HG03039 (cell line): ENCODE measurements around the gene EFCAB11.
"Not testable (repeated sequence)": the region's sequence is repeated elsewhere in the genome, so short reads cannot be mapped to it uniquely, and the experiment has no call there.

Source experiments
- ATAC-seq: cut with Tn5 transposase; IDR thresholded peaks from one replicate; pipeline ENCODE4 v1.9.1; 2021; ENCODE audit warnings: mild to moderate bottlenecking, moderate library complexity; ENCODE audit not compliant: unreplicated experiment

Gene EFCAB11

DNA sequence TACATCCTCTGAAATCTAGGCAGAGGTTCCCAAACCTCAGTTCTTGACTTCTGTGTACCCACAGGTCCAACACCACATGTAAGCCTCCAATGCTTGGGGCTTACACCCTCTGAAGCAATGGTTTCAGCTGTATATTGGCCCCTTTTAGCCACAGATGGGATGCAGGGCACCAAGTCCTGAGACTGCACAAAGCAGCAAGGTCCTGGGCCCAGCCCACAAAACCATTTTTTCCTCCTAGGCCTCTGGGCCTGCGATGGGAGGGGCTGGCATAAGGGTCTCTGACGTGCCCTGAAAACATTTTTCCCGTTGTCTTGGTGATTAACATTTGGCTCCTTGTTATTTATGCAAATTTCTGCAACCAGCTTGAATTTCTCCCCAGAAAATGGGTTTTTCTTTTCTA, 80.4 kb downstream of the EFCAB11 start:
- not testable (repeated sequence) for ATAC-seq

DNA sequence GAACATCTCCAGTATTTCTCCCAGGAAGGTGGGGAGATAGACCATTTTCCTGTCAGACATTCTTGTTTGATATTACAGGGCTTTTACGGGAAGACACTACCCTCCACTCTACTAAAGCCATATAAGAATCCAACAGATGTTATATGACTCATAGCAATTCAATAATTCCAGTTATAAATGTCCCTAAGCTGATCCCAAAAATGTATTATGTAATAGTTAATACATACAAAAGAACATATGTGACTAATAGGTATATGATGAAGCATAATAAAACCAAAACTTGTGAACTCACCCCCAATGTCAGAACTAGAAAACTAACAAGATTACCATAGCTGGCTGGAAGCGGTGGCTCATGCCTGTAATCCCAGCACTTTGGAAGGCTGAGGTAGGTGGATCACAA, 84.2 kb downstream of the EFCAB11 start:
- no peak for ATAC-seq

DNA sequence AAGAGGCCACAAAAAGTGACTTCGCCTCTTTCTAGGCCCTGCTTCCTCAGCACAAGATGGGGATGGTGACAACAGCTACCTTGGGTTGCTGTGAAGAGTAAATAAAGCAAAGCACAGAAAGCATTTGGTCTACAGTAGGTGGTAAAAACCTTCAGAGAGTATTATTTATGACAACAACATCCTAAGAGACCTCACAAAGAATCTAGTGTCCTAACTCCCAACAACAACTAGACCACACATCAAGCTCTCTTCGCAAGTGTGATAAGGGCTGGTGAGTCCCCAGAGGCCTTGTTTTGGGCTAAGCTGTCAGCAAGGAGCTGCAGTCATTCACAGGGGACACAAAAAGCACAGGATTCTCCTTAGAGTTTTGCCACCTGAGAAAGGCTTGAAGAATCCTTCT, 84.9 kb downstream of the EFCAB11 start:
- ATAC-seq = no peak

DNA sequence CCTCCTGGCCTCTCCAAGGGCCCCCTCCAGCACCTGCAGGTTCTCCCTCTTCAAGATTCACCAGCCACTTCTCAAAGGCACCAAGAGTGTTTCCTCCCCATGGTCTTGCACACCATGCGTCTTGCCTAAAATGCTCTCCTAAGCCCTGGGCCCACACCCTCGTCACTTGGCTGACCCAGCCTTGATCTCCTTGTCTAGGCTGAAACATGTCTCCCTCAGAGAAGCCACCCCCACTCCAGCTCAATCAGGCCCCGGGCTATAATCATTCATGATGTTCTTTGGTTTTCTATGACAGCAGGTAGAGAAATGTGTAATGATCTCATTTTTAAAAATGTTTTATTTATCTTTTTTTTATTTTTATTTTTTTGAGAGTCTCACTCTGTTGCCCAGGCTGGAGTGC, 88.1 kb downstream of the EFCAB11 start:
- ATAC-seq = no peak

DNA sequence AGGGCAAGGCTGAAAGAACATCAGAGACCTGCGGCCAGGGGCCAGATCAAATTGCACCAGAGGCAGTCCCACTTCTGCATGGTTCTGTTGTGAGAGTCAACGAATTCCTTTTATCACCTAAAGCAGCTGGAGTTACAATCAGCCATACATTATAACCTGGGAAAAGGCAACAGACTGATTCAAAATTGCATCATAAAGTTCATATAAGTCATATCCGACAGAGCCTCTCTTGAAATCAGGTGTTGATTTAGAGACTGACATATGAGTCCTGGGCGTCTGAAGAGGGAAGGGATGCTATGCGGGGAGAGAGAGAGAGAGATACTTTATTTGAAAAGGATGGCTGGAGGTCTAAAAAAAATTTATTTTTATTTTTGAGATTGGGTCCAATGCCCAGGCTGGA, 89.4 kb downstream of the EFCAB11 start:
- ATAC-seq = no peak

DNA sequence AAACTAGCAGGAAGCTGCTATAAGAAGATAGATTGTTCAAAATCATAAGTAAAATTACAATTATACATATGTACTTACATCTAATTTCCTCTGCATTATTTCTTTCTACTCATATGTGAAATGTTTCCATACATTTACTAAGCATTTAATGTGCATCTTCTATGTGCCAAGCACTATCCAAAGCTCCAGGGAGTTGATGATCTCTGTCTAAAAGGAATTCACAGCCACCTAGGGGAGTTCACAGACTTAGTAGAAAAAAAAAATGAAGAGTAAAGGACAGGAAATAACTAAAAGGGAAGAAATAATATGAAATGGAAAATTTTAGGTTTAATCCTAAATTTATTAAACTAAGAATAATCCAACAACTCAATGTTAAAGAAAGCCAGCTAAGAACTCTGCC, 91.7 kb downstream of the EFCAB11 start:
- no peak for ATAC-seq

DNA sequence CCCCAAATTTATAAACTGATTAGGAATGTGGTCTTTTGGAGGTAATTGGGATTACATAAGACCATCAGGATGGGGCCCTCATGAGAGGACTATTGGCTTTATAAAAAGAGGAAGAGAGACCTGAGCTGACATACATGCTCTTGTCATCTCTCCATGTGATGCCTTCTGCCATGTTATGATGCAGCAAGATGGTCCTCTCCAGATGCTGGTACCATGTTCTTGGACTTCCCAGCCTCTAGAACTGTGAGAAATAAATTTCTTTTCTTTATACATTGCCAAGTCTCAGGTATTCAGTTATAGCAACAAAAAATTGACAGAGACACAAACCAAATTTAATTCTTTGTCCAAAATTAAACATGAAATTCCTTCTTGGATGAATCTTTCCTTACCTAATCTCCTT, 92.9 kb downstream of the EFCAB11 start:
- no peak for ATAC-seq

DNA sequence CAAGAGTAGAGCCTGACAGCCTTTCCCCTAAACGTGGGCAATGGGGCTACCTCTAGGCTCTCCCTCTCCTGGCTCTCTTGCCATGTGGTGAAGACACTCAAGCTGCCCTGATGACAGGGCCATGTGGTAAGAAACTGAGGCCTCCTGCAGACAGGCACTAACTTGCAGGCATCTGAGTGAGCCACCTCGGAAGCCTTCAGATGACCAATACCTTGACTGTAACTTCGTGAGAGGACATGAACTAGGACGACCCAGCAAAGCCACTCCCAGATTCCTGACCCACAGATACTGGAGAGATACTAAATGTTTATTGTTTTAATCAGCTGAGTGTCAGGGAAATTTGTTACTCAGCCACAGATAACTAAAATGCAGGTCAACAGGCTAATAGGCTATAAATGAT, 96.4 kb downstream of the EFCAB11 start:
- ATAC-seq = no peak

DNA sequence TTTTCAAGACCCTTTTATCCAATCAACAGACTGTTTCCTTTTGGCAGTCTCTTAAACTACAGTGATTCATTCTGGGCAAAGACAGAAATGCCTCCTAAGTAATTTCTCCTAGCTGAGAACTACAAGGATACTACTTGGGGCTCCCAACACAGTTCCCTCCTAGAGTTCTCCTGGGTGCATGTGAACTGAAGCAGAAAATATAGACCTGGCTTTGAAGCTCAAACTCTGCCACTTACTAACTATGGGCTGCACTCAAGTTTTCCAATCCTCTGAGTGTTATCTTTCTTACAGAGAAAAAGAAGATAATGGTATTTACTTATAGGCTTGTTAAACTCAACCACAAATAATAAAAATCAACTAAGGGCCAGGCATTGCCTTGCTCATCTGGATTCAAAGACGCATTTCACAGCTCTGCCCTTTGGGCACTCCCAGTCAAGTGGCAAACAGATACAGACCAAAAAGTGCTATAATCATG, 97.6 kb downstream of the EFCAB11 start:
- no peak for ATAC-seq

DNA sequence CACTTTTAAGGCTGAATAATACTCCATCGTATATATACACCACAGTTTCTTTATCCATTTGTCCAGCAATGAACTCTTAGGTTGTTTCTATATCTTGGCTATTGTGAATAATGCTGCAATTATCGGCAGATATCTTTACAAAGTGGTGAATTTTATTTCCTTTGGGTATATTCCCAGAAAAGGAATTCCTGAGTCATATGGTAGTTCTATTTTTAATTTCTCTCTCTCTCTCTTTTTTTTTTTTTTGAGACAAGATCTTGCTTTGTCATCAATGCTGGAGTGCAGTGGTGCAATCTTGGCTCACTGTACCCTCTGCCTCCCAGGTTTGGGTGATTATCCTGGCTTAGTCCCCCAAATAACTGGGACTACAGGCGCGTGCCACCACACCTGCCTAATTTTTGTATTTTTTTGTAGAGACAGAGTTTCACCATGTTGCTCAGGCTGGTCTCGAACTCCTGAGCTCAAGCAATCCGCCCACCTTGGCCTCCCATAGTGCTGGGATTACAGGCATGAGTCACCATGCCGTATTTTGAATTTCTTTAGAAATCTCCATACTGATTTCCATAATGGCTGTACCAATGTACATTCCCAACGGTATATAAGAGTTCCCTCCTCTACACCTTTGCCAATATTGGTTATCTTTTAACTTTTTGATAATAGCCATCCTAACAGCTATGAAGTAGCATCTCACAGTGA, 98.4 kb downstream of the EFCAB11 start:
- no peak for ATAC-seq

DNA sequence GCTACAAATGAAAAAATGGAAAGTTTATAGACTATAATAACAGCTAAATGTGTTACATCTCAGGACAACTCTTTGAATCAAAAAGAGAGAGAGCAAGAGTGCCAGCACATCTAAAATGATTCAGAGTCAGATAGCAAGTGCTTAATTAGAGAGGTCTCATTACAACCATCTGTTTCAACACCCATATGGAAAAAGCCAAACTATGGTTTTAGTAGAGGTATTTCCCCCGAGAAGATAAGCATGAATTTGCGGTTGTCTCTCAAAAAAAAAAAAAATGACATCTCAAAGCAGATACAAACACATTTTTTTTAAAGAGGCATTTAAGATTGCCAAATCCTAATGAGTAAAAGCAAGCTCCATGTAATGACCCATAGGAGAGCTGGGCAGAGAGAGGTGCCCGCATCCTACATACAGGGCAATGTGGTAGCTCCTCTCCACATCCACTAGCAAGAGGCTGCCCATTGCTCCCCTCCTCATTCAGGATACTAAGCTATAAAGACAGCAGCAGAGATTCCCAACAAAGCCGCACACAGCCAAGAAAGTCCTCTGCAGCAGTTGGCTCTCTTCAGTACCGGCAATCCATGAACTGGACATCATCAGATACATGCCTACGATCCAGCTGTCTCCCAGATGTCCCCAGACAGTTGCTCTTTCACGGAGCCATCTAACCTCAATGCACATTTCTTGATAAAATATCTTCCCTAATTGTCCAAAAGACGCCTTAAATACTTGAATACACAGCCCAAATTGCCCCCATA, 100.4 kb downstream of the EFCAB11 start:
- no peak for ATAC-seq

DNA sequence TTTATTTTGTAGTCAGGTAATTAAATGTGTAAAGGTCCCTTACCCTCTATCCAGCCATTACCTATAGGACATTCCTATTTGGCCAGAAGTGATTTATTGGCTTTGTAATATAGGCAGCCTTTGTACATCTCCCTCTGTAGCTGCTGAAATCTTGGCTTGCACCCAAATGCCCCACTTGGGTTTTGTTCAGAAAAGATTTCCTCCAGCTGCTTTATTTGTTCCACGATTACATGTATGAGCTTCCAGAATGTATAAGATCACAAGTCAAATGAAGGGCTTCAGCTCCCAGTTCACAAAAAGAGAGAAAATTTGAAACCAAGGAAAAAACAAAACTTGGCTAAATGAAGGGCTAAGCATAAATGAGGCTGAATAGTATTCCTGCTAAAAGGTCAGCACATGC, 103.4 kb downstream of the EFCAB11 start:
- no peak for ATAC-seq

DNA sequence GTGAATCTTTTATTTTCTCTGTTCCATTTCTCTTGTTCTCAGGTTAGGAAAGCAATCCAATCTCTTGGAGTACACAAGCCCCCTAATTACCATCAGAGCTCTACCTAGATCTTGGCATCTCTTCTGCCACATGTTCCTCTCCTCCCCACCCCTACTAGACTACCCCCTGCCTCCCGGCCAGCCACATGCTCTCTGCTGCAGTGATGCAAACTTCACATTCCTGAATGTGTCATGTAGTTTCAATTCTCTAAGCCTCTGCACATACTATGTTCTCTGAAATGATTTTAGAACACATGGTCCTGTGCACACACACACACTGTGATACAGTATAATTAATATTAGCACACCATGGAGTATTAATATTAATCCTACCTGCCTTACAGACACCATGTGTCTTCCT, 104.6 kb downstream of the EFCAB11 start:
- ATAC-seq = no peak

DNA sequence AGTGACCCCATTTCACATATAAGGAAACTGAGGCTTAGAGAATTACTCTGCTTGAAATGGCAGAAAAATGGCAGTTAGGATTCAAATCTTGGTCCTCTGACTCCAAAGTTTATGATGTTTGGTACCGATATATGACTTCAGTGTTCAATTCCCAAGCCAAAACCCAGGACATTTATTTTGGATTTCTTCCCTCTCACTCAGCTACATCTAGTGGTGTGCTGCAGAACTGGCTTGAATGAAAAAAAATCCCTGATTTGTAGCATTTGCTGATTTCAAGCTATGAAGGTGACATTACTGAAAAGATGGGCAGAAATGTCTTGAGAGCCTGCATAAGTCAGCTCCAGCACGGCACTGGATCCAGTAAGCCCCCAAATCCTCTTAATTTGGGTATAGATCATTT, 106.4 kb downstream of the EFCAB11 start:
- ATAC-seq = no peak

DNA sequence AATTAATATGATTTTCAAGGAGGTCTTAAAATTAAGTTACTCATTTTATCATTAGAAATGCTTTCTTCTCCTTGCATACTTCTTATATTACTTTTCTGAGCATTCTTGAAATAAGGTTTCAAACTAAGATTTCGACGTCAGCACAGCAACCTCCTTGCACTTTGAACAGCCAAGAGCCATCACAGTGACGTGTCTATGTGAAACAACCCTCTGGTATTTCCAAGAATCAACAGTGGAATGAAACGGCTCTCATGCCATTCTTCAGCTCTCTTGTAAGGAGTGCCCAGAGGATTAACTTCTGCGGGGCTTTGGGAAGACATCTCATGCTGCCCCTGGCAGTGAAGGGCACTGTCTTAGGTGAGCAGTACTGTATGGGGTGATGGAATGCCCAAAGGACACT, 109.2 kb downstream of the EFCAB11 start:
- ATAC-seq = no peak

DNA sequence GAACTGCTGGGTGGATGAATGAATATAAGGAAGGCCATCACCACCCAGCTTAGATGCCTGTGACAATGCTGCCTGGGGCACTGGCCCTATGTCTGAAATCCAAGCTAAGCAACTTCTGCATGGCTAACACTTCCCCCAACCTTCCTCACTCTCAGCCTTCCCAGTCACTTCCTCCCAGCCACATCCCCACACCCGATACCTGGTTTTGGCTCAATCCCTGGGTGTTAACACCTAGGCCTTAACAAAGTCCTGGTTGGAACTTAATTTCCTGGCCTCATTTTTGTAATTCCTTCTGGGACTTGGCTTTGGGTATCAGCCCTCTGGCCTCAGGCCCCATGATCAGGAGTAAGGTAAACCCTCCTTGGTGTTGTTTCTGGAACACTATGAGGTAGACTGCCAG, 110.0 kb downstream of the EFCAB11 start:
- ATAC-seq = no peak

DNA sequence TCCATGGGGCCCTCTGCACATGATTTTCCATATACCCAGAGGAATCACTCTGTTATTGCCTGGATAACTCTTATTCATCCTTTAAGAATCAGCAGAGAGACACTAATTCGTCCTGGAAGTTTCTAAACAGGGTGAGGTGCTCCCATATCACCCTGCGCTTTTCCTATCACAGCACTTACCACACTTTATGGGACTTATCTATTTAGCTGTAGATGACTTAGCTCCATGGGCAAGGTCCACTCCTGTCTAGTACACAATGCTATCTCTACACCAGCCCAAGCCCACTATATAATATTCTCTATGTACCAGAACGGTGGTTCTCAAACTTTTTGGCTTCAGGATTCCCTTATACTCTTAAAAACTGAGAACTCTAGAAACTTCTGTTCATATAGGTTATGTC, 111.7 kb downstream of the EFCAB11 start:
- no peak for ATAC-seq

DNA sequence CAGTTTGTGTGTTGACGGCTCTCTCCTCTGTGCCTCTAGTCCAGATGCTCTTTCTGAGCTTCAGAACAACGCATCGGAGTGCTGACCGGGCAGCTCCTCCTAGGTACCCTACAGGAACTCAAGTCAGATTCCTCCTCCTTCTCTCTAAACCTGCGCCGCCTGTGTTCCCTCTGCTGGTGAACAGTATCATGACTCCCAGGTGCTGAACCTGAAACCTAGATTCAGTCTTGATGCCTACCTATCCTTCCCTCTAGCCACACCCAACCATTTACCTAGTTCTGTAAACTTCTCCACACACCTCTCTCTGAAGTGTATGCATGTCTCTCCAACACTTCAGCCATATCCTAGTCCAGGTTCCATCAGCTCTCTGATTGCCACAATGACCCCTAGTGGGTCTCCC, 112.7 kb downstream of the EFCAB11 start:
- ATAC-seq = no peak

DNA sequence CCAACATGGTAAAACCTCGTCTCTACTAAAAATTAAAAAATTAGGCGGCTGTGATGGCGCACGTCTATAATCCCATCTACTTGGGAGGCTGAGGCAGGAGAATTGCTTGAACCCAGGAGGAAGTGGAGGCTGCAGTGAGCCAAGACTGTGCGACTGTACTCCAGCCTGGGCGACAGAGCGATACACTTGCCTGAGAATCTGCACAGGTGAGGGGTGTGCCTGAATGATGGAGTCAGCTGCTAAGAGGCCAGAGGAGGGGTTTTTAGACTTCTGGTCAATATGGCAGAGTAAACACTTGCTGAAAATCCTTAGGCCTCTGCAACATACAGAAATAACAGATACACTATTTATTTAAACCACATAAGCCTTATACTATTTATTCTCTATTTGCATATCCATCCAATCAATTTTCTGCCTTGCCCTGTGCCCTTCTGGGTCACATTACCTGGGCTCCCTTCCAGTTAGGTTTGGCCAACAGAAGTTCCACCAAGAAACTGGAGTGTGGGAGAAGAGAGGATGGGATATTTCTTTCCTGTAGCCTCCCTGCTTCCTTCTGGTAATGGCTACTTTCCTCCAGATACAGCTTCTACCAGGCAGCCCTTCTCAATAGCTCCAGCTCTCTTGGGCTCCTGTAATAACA, 117.6 kb downstream of the EFCAB11 start:
- no peak for ATAC-seq

DNA sequence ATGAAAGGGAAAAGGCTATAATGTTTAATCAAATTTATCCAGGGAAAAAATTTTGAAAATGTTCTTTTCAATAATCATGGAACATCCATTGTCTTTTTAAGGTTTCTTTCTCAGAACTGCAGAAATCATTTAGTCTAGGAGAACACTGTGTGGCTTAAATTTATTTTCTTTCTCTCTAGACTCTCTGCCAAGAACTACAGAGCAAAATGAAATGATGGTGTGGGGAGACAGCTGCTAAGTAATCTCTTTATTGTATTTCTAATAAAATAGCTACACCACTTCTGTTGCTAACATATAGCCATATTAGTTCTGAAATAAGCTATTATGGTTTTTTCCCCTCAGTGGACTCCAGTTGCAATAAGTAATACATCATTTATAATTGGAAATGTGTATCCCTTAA, 120.9 kb downstream of the EFCAB11 start:
- ATAC-seq = no peak

DNA sequence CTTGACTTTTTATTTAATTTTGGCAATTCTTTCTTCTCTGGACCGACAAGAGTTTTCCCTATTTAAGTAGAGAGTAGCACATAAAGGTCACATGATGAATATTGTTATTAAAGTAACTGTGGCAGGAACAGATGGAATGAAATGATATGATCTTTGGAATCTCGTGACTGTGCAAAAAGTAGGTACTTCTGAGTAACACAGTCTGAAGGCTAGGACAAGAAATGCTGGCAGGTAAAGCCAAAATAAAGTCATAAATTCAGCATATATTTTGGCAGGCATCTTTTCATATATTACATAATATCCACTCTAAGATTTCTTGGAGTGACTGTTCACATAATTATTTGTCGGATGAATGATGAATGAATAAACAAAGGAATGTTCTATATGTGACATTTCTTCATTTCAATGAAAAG, 121.4 kb downstream of the EFCAB11 start:
- ATAC-seq = no peak
